Hematopoietic multipotent progenitor cell treated with erythropoietin and hydrocortisone succinate and interleukin-3 and kit ligand, for 8 days (in vitro differentiated cells): Measurements from ENCODE around the gene REEP1.

Experiments used
- DNase-seq: peaks from one replicate; pipeline ENCODE4 v3.0.0-alpha.2; 2015

Gene REEP1, protein sequence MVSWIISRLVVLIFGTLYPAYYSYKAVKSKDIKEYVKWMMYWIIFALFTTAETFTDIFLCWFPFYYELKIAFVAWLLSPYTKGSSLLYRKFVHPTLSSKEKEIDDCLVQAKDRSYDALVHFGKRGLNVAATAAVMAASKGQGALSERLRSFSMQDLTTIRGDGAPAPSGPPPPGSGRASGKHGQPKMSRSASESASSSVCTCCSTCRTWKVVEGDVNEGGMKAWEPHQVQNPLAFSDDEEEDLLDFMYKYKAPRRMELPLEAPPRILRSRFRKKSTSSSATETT

DNA sequence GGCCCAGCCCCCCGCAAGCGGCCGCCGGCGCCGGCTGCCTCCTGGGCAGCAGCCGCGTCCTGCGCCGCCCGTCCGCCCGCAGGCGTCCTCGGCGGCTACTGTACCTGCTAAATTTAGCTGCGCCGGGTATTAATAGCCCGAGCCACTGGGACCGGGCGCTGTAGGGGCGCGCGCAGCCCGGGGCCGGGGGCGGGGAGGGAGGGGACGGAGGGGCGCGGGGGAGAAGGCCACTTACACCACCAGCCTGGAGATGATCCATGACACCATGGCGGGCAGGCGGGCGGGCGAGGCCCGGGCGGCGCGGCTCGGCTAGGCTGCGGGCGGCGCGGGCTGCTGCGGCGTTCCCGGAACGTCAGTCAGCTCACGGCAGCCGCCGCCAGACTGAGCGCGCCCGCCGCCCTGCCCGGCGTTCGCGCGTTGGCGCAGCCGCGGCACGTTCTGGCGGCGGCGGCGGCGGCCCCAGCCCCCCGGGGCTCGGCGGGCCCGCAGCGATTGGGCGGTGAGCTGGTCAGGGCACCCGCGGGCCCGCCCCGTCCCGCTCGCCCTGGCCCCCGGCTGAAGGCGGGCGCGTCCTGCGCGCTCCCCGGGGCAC is at the start of gene REEP1:
REEP1 (minus strand) TSS at position 383 of the 592 bp plus-strand sequence; CDS start at position 267, 116 bp downstream.
- no peak for DNase-seq

DNA sequence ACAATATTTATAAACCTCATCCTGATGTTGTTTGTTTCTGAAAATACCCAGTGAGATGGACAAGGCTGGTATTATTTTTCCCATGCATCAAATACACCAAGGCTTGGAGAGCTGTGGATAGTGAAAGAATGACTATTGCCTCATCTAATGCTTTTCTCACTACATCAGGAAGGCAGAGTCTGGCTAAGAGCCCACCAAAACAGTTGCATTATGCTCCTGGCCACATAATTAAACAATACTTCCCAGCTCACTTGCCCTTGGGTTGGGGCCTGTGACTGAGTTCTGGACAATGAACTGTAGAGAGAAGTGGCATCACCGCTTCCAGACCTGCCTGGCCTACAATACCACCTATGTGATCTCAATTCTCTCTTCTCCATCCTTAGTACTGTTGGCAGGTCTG is 46.4 kb upstream of the REEP1 start:
- no peak for DNase-seq

DNA sequence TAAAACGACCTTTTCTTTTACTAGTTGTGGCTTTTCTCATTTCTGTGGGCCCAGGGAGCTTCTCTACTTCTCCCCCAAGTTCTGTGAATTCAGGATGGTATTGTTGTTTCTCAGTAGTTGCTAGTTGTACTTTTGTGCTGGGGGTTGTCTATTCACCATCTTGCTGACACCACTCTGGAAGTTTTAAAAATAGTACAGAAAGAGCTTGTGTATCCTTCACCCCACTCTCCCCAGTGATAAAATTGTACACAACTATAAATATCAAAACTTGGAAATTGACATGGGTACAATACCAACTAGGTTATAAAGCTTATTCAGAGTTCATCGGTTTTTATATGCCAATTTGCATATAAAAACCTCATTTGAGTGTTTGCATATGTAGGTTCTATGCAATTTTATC is 45.3 kb upstream of the REEP1 start:
- no peak for DNase-seq

DNA sequence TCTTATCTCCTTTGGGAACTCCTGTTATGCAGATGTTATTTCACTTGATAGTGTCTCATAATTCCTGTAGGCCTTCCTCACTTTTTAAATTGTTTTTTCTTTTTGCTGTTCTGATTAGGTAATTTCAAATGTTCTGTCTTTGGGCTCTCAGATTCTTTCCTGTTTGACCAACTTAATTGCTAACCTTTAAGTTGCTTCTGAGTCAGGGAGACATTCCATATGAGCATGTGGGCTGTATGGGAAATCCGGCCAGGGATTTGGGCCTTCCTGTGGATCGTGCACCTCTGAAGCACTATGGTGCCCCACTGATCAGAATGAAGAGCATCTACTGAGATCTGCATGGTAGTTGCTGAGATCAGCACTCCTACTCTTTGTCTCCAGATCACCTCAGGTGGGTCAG is 44.7 kb upstream of the REEP1 start:
- DNase-seq, result no peak

DNA sequence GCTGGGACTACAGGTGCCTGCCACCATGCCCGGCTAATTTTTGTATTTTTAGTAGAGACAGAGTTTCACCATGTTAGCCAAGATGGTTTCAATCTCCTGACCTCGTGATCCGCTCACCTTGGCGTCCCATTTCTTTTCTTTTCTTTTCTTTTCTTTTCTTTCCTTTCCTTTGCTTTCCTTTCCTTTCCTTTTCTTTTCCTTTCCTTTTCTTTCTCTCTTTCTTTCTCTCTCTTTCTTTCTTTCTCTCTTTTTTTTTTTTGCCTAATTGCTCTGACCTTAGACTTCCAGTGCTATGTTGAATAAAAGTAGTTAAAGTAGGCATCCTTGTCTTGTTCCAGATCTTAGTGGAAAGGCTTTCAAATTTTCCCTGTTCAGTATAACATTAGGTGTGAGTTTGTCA is 41.0 kb upstream of the REEP1 start:
- DNase-seq, result no peak

DNA sequence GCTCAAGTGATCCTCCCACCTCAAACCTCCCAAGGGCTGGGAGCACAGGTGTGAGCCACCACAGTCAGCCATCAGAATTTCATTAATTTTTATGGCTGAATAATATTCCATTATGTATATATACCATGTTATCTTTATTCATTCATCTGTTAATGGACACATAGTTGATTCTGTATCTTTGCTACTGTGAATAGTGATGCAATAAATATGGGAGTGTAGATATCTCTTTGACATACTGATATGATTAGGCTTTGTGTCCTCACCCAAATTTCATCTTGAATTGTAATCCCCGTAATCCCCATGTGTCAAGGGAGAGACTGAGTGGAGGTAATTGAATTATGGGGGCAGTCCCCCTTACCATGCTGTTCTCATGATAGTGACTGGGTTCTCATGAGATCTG is 38.2 kb upstream of the REEP1 start:
- no peak for DNase-seq

DNA sequence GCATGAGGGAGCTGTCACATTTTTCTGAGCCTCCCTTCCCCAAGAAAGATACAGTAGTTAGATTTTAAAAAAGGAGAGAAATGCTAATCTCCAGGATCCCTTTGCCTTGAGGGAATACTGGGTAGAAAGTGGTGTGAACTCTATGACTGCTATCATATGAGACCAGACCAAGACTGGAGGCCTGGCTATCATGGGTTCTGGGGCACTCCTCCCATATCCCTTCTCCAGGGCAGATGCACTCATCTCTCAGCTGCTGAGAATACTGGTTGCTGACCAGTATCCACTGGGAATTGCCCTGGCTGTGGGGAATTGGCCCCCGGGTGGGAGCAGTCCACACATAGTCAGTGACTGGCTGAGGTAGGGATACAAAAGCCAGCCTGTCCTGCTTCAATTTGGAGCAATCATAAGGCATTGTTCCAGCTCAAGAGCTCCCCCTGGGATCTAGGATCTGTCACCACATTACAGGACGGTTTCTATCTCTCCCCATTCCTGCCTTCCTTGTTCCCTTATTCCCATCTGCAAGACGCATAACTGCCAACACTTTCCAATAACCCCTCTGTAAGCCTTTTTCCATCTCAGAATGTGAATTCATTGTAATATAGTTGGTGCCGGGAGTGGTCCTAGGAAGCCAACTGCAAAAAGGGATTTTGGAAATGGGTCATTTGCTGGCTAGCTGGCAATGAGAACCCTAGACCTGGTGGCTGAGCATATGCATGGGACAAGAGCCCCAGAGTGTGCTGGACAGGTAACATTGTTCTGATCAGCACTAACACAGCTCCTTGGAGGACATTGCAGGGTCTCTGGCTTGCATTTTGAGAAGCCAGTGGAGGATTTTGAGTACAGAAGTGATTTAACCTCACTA is 35.4 kb upstream of the REEP1 start:
- peak; percentile 51 for DNase-seq

DNA sequence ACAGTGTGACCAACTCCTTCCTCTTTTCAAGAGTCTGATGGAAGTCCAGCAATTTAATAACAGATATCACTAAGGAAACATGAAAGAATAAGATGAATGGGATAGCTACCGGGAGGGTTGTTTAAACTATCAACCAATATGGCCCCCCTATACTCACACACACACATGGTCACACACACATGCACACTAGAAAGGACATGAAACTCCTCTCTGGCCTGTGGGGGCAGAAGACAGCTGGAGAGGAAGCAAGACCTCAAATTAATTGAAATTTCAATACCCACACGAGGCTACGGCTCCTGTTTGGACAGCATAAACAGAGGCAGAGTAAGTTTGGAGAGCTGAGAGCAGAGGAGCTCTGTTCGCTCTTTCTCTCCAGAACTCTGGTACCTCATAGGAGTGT is 34.7 kb upstream of the REEP1 start:
- DNase-seq, result no peak

DNA sequence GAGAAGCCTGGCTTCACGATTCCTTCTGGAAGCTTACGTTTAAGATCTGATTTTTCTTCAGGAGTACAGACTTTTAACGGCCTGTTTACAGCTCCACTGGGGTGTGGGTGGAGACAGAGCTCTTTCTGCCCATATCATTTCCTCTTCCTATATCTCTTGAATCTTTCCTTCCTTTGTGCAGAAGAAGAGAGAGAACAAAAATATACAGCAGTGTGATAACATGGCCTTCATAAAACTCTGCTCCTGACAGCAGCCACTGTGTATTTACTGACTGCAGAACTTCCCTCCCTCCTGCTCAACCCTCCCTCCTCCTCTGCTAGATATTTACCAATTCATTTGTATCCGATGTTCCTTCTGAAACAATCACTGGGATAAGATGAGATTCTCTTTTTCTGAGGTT is 34.1 kb upstream of the REEP1 start:
- DNase-seq, result no peak

DNA sequence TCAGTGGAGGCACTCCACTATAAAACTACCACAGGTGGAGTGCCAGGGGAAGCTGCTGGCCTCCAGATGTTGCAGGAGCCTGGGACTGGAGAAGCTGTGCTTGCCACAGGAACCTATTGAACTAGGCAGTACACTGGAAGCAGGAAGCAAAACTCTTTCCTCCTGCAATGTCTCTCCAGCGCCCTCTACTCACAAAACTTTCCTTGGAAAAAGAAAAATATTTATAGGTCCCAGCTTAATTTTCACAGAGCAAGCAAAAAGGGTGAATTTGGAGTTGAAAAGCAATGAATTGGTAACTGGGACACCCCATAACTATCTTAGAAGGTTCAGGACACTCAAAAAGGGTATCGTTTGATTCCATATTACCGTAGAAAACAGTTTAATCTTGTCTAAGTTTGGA is 33.2 kb upstream of the REEP1 start:
- no peak for DNase-seq

DNA sequence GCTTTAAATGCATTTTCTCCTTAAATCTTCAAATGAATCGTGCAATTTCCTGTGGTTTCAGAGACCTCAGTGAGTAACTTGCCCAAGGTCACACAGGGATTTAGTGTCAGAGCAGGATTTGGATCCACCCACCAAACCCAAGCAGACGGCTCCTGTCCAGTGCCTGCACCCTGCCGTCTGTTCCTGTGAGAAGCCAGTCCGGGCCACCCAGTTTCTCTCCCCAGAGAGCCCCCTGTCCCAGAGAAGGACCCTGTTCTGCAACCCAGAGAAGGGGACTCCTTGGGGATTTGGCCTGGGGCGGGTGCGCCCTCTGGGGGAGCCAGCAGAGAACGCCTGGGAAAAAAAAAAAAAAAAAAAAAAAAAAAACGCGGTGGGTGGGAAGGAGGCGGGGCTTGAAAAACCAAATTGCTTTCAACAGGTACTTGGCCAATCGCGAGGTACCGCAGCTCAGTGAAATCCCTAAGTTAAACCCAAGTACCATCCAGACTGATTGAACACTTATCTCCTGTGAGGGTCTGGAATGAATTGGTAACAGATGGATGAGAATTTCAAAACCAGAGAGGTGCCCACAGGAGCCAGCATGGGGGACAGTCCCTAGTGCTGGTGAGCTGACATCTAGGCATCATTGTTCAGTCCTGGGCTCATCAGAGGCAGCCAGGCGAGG is 30.9 kb upstream of the REEP1 start:
- DNase-seq, result peak; percentile 48

DNA sequence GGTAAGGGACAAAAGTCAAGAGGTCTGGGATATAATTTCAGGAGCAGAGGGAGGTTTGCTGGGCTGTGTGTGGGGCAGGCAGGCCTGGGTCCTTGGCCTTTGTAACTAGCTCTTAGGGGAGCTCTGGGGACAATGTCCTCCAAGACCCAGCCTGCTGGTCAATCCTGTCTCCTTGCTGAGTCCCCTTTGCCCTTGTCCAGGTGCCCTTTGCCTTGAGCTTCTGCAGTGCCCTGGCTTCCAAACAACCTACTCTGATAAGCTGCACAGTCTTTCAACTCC is 30.0 kb upstream of the REEP1 start:
- DNase-seq, result no peak

DNA sequence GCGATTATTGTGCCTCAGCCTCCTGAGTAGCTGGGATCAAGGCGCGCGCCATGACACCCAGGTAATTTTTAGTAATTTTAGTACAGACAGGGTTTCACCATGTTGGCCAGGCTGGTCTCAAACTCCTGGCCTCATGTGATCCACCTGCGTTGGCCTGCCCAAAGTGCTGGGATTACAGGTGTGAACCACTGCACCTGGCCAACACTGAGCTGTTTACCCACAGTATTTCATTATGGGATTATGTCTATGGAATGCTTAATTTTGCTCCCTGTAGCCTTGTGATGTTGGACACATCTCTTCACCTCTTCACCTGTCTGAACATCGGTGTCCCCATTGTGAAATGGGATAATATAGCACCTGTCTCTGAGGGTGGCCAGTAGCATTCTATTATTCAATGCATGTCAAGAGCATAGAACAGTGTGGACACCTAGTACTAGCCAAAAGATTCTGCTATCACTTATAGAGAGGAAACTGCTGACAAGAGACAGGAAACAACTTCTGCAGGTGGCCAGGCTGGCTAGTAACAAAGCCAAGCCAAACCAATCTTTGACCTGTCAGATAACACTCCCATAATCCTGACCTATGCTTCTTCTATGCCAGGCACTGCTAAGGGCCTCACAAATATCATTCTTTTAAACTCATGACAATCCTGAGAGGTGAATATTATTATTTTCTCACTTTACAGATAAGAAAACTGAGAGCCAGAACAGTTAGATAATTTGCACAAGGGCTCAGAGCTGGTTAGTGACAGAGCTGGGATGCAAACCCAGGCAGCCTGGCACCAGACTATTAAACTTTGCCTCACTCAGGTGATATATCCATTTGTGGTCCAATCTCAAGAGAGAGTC is 29.4 kb upstream of the REEP1 start:
- no peak for DNase-seq

DNA sequence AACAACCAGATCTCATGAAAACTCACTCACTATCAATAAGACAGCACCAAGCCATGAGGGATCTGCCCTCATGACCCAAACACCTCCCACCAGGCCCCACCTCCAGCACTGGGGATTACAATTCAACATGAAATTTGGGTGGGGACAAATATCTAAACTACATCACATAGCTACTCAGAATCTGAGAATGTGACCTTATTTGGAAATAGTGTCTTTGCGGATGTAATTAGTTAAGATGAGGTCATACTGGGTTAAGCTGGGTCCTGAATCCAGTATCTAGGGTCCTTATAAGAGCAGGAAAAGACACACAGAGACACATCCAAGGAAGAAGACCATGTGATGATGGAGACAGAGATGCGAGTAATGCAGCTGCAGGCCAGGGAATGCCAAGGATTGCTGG is 27.5 kb upstream of the REEP1 start:
- no peak for DNase-seq

DNA sequence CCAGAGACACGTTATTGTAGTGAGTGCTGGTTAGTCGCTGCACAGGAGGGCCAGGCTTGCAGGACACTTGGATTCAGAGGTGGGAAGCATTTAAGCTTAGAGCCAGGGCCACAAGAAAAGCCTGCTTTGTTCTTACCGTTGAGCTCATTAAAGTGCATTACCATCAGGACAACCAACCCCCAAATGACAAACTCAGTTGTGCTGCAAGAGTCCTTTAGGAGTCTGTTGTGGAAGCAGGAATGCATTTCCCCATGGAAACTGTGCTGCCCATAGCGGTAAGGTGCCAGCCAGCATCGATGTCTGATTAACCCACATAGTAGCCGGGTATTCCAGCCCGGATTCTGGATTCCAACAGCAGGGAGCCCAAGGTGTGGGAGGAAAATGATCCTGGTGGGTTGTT is 23.4 kb upstream of the REEP1 start:
- DNase-seq, result no peak

DNA sequence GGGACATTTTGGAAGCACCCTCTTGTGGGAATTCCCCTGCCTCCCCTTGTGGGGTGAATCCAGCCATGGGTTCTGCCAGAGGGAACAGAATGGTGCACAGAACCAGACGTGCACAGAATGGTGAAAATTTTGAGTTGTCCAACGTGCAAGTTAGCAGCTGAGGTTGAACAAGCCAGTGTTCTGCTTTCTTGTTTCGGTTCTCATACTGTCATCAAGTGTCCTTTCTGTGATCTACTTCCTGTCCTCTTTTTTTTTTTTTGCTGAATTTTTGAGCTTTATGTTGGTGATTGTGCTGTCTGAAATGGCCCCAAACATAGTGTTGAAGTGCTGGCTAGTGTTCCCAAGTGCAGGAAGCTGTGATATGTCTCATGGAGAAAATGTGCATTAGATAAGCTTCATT is 21.5 kb upstream of the REEP1 start:
- DNase-seq, result no peak

DNA sequence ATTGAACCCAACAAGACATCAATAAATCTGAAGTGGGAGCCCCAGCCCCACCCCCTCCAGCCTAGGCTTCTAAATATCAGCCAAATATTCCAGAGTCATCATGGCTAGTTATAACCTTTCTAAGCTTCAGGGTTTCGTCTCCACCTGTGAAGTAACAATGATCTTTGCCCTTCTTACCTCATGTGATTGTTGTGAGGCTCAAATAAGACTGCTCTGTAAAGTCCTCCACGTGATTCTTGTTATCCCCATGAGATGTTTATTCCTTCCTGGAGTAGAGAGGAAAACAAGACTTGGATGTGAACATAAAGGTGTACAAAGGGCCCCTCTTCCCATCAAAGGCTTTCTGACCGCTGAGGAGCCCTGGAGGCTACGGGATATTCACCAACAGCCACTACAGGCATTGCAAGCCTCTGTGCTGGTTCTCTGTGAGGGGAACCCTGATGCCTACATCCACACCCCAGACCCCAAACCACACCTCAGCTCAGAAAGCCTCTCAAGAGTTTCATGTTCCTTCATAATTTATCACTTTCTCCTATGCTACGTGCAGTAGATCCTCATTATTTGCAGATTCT is 20.1 kb upstream of the REEP1 start:
- no peak for DNase-seq

DNA sequence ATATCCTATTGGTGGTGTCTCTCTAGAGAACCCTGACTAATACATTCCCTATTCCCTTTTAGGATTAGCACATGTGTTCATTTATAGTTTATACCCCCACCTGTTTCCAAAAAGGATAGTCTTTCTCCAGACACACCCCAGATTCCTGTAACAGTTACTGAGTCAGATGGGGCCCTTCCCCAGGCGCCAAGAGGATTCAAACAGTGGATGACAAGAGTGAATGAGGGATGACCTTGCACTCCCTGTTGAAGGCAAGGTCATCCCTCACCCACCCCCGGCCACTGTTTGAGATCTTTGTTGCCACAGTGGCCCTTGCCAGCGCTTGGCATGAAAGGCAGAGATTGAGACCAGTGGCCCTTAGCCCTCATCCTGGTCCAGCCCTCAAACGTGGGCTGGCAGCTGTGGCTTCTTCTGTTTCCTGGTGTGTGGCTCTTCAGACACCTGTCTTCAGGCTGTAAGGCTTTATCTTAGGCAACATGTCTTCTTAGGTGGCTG is 15.3 kb upstream of the REEP1 start:
- no peak for DNase-seq

DNA sequence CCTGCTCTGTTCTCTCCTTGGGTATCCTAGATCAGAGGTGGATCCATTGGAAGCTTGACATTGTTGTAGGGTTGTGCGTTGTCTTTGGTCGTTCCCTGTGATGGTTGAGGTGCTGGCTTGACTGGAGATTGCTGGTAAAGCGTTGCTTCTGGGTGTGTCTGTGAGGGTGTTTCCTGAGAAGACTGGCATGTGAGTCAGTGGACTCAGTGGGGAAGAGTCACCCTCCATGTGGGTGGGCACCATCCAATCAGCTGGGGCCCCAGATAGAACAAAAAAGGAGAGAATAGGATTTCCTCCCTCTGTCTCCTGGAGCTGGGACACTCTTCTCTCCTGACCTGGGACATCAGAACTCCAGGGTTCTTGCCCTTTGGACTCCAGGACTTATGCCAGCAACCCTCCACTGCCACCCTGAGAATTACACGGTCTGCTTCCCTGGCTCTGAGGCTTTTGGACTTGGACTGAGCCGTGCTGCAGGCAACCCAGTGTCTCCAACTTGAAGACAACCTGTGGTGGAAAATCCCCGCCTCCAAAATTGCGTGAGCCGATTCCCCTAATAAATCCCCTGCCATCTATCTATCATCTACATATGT is 14.8 kb upstream of the REEP1 start:
- DNase-seq, result no peak

DNA sequence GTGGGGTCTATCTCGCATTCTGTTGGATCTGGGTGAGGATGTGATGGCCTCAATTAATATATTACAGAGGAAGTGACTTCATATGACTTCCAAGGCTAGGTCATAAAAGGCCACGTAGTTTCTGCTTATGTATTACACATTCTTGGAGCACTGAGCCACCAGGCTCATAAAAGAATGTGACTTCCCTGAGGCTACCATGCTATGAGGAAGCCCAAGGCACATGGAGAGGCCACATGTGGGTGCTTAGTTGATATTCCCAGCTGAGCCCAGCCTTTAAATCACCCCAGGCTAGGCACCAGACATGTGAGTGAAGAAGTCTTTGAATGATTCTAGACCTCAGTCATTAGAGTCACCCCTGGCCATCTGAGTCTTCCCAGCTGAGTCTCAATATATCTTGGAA is 13.3 kb upstream of the REEP1 start:
- DNase-seq, result no peak

DNA sequence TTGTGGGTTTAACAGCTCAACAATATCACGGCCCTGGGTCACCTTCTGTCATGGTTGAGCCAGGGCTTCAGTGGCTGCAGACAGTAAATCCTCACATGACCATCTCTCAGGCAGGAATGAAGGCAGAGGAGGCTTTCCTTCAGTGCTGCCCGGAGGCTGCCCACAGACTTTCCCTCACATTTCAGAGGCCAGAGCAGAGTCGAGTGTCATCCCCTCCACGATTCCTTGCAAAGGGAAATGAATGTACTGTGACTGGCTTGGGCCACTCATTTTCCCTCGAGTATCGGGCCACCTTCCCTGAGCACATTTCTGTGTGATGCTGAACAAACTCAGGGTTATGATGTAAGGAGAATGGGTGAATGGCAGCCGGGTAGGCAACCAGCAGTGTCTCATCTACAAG is 10.0 kb upstream of the REEP1 start:
- no peak for DNase-seq
